ENCODE data around the gene DYNC2I2. TPM values are rescaled to one million over a fixed set of nuclear protein-coding genes. Genes with fewer than 3 reads are reported as not detected.

The DYNC2I2 gene
- total and polyA plus RNA-seq, 2 of the 4 experiments (the other 2 are of a cell fraction) = 33.7 to 37.1 TPM

DNA sequence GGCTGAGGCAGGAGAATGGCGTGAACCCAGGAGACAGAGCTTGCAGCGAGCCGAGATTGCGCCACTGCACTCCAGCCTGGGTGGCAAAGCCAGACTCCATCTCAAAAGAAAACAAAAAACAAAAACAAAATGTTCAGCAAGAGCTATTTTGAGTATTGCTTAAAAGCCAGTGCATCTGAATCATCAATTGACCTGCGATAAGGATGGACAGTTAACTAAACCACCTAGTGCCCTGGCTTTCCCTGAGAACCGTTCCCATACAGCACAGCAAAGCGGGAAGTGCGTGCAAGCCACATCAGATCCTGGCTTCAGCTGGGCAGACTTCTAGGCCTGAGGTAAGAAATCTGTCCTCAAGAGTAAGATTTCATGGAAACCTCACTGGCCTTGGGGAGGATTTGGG is 2.7 kb downstream of the DYNC2I2 start:
- ChIA-PET CTCF (interaction anchor here (0.5 kb wide), 1 partner anchor 310 kb away, joined by 3 read pairs; no protein-coding TSS in a partner anchor), POLR2A (ENCODE audit: unreplicated experiment) (no interaction called here)
- no peak overlapping the region for H3K4me2 ChIP-seq (ENCODE audit: low read depth, low read length)
- no peak overlapping the region for H4K8ac ChIP-seq (ENCODE audit: low read depth in 2 of 2, low read length in 2 of 2)
- no peaks in the 10 kb centered on the region for H3K4me1 ChIP-seq (ENCODE audit: control insufficient read depth, insufficient read depth, low read length)
- DNase-seq = no peak
- no peak overlapping the region for H3K14ac ChIP-seq (replicated peaks; ENCODE audit: low read depth, low read length)
- no peaks in the 10 kb centered on the region for H3K36me3 ChIP-seq (ENCODE audit: control insufficient read depth, insufficient read depth, low read length)
- H3K27ac ChIP-seq (ENCODE audit: insufficient read depth, low read length) = no peak overlapping the region
- no peak overlapping the region for H4K91ac ChIP-seq (ENCODE audit: insufficient read depth, low read depth, low read length)
- no peak overlapping the region for H2BK120ac ChIP-seq (ENCODE audit: low read depth, low read length)
- no peaks in the 10 kb centered on the region for H3K27me3 ChIP-seq (ENCODE audit: control insufficient read depth, insufficient read depth, low read length)
- H4K5ac ChIP-seq (ENCODE audit: low read depth, low read length) = no peak overlapping the region
- H3K56ac ChIP-seq (ENCODE audit: extremely low read depth, insufficient read depth, low read length) = no peak overlapping the region
- BruUV-seq (replicated peaks) = no TSS peak
- dilution Hi-C loops (cut with HindIII; ENCODE audit: low sequenced_read_pairs, unreplicated experiment) (no loop called here), intact Hi-C loops (cut with micrococcal nuclease) (no loop called here), in situ Hi-C loops (cut with MboI; ENCODE audit: low sequenced_read_pairs) (no loop called here)
- H2BK20ac ChIP-seq (ENCODE audit: low read depth, low read length) = no peak overlapping the region
- no peak overlapping the region for H2AK9ac ChIP-seq (replicated peaks; ENCODE audit: low read depth, low read length, poor library complexity)
- no peak overlapping the region for H2BK15ac ChIP-seq (ENCODE audit: low read depth, low read length)
- H2AK5ac ChIP-seq (ENCODE audit: low read depth, low read length) = no peak overlapping the region
- no peak overlapping the region; the same call in 1 of the 2 replicates for H3K23ac ChIP-seq (ENCODE audit: low read depth, low read length)
- H3K9ac ChIP-seq (ENCODE audit: low read depth, low read length) = no peak overlapping the region
- no peak overlapping the region for H2BK5ac ChIP-seq (ENCODE audit: low read depth, low read length, poor library complexity, severe bottlenecking)
- ATAC-seq (ENCODE audit: low read depth) = no peak
- no peak overlapping the region for H3K4ac ChIP-seq (ENCODE audit: low read depth, low read length)
- no peaks in the 10 kb centered on the region for H3K9me3 ChIP-seq (ENCODE audit: control insufficient read depth, insufficient read depth, low read length)
- H2AFZ ChIP-seq (replicated peaks; ENCODE audit: low read length, poor library complexity) = no peak overlapping the region
- no peaks in the 10 kb centered on the region for H4K20me1 ChIP-seq (ENCODE audit: insufficient read depth, low read length)
- H3K4me3 ChIP-seq (ENCODE audit: insufficient read depth, low read depth, low read length) = no peak overlapping the region
- 80% methylated on average over 3 of the region's 8 CpGs; no CpG with 5 or more reads in 1 of the 2 experiments for WGBS, 2 experiments (ENCODE audit: extremely low coverage in 2 of 2, insufficient read length in 1 of 2)
- no peak overlapping the region for H3K18ac ChIP-seq (ENCODE audit: low read depth, low read length)
- TF ChIP-seq SMC3 (IDR thresholded peaks at IDR 0.05; ENCODE audit: low read depth, low read length) (no peak), RCOR1 (IDR thresholded peaks at IDR 0.05; ENCODE audit: insufficient replicate concordance, low read length) (no peak), FOS (IDR thresholded peaks at IDR 0.05; ENCODE audit: low read depth, low read length) (no peak), MAZ (IDR thresholded peaks at IDR 0.05; ENCODE audit: borderline replicate concordance, low read depth, low read length) (no peak), BHLHE40 (IDR thresholded peaks at IDR 0.05; ENCODE audit: low read depth, low read length) (no peak), RAD21 (IDR thresholded peaks at IDR 0.05; ENCODE audit: low read length) (no peak), MXI1 (IDR thresholded peaks at IDR 0.05; ENCODE audit: borderline replicate concordance, low read depth, low read length) (no peak)
- TF ChIP-seq, protein P1, sequence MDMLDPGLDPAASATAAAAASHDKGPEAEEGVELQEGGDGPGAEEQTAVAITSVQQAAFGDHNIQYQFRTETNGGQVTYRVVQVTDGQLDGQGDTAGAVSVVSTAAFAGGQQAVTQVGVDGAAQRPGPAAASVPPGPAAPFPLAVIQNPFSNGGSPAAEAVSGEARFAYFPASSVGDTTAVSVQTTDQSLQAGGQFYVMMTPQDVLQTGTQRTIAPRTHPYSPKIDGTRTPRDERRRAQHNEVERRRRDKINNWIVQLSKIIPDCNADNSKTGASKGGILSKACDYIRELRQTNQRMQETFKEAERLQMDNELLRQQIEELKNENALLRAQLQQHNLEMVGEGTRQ (IDR thresholded peaks at IDR 0.05; ENCODE audit: low read depth, low read length) = no peak
- TF ChIP-seq, protein P2, sequence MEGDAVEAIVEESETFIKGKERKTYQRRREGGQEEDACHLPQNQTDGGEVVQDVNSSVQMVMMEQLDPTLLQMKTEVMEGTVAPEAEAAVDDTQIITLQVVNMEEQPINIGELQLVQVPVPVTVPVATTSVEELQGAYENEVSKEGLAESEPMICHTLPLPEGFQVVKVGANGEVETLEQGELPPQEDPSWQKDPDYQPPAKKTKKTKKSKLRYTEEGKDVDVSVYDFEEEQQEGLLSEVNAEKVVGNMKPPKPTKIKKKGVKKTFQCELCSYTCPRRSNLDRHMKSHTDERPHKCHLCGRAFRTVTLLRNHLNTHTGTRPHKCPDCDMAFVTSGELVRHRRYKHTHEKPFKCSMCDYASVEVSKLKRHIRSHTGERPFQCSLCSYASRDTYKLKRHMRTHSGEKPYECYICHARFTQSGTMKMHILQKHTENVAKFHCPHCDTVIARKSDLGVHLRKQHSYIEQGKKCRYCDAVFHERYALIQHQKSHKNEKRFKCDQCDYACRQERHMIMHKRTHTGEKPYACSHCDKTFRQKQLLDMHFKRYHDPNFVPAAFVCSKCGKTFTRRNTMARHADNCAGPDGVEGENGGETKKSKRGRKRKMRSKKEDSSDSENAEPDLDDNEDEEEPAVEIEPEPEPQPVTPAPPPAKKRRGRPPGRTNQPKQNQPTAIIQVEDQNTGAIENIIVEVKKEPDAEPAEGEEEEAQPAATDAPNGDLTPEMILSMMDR (conservative IDR thresholded peaks at IDR 0.05; ENCODE audit: low read depth, low read length) = no peak
- H3K9me1 ChIP-seq (ENCODE audit: insufficient read depth, low read length) = 0 out of 2 replicates have a peak, but pooled peaks cover 4% of the 10 kb centered on the region
- H3K79me1 ChIP-seq (ENCODE audit: low read depth in 1 of 2, low read length in 2 of 2) = peaks cover 15 to 23% of the 10 kb centered on the region in 2 experiments
